ENCODE measurements around the gene SAT2.

- TF ChIP-seq CTCF (IDR thresholded peaks at IDR 0.05) (no peak), POLR2AphosphoS5 (IDR thresholded peaks at IDR 0.05) (no peak)
Observed at GRCh38 chr17:7582396-7583252, 45.0 kb downstream of the SAT2 start.
